GM19452 (cell line): ENCODE results near the gene NDUFAF2.
"Not testable (repeated sequence)": the region's sequence is repeated elsewhere in the genome, so short reads cannot be mapped to it uniquely, and the experiment has no call there.

Experiments
- ATAC-seq: cut with Tn5 transposase; IDR thresholded peaks from one replicate; pipeline ENCODE4 v1.9.1; 2021; ENCODE audit not compliant: unreplicated experiment

NDUFAF2 gene

GRCh38 chr5:61167382-61167781, 222.4 kb downstream of the NDUFAF2 start:
- no peak for ATAC-seq

- no peak for ATAC-seq
Observed at GRCh38 chr5:61168951-61169350, 223.9 kb downstream of the NDUFAF2 start.

- no peak for ATAC-seq
Observed at GRCh38 chr5:61171479-61171878, 226.5 kb downstream of the NDUFAF2 start.

GRCh38 chr5:61176631-61177030, 231.6 kb downstream of the NDUFAF2 start:
- ATAC-seq = no peak

- ATAC-seq = no peak
Observed at GRCh38 chr5:61177070-61177469, 232.1 kb downstream of the NDUFAF2 start.

- ATAC-seq = peak; percentile 82
Observed at GRCh38 chr5:61177716-61178115, 232.7 kb downstream of the NDUFAF2 start.

- no peak for ATAC-seq
Observed at GRCh38 chr5:61178702-61179101, 233.7 kb downstream of the NDUFAF2 start.

- ATAC-seq = no peak
Observed at GRCh38 chr5:61180886-61181285, 235.9 kb downstream of the NDUFAF2 start.

GRCh38 chr5:61182449-61182848, 237.4 kb downstream of the NDUFAF2 start:
- no peak for ATAC-seq

GRCh38 chr5:61183538-61183937, 238.5 kb downstream of the NDUFAF2 start:
- ATAC-seq = no peak

- no peak for ATAC-seq
Observed at GRCh38 chr5:61184708-61185107, 239.7 kb downstream of the NDUFAF2 start.

GRCh38 chr5:61186634-61187033, 241.6 kb downstream of the NDUFAF2 start:
- ATAC-seq = no peak

GRCh38 chr5:61187352-61187751, 242.3 kb downstream of the NDUFAF2 start:
- not testable (repeated sequence) for ATAC-seq

GRCh38 chr5:61187826-61188225, 242.8 kb downstream of the NDUFAF2 start:
- not testable (repeated sequence) for ATAC-seq

GRCh38 chr5:61198606-61199005, 253.6 kb downstream of the NDUFAF2 start:
- no peak for ATAC-seq

- ATAC-seq = peak; percentile 54
Observed at GRCh38 chr5:61200582-61201155, 255.7 kb downstream of the NDUFAF2 start.

GRCh38 chr5:61202213-61202612, 257.2 kb downstream of the NDUFAF2 start:
- peak; percentile 57 for ATAC-seq
